ENCODE measurements around the gene MED29. TPM values are rescaled to one million over a fixed set of nuclear protein-coding genes. Genes with fewer than 3 reads are reported as not detected.

MED29 gene
- total and polyA plus RNA-seq, 2 of the 13 experiments (the other 11 are each of a cell fraction or from before 2014, with no cell fraction given), result 14.0 to 19.7 TPM

GRCh38 chr19:39407660-39408391, 16.6 kb downstream of the MED29 start (continued):
- TF ChIP-seq MLXIP (CRISPR knock-in tag; IDR thresholded peaks at IDR 0.05; ENCODE audit: borderline replicate concordance) (no peak), MAF1 (CRISPR knock-in tag; IDR thresholded peaks at IDR 0.05; ENCODE audit: borderline replicate concordance) (no peak), ZNF619 (CRISPR knock-in tag; IDR thresholded peaks at IDR 0.05) (no peak), HMG20A (CRISPR knock-in tag; IDR thresholded peaks at IDR 0.05; ENCODE audit: borderline replicate concordance) (no peak), YEATS2 (CRISPR knock-in tag; IDR thresholded peaks at IDR 0.05; ENCODE audit: borderline replicate concordance) (no peak), ZNF121 (CRISPR knock-in tag; IDR thresholded peaks at IDR 0.05) (no peak), THYN1 (CRISPR knock-in tag; IDR thresholded peaks at IDR 0.05; ENCODE audit: borderline replicate concordance, low read depth) (no peak), ZNF552 (CRISPR knock-in tag; IDR thresholded peaks at IDR 0.05; ENCODE audit: borderline replicate concordance) (no peak), PITX1 (CRISPR knock-in tag; IDR thresholded peaks at IDR 0.05) (no peak), GRHL1 (CRISPR knock-in tag; conservative IDR thresholded peaks at IDR 0.05) (no peak), ZKSCAN8 (CRISPR knock-in tag; IDR thresholded peaks at IDR 0.05; ENCODE audit: borderline replicate concordance) (no peak), ZNF777 (CRISPR knock-in tag; IDR thresholded peaks at IDR 0.05) (no peak), ZNF678 (CRISPR knock-in tag; IDR thresholded peaks at IDR 0.05) (no peak), GLMP (CRISPR knock-in tag; IDR thresholded peaks at IDR 0.05; ENCODE audit: borderline replicate concordance) (no peak), ATF5 (CRISPR knock-in tag; IDR thresholded peaks at IDR 0.05; ENCODE audit: low read depth) (no peak), ZSCAN31 (CRISPR knock-in tag; IDR thresholded peaks at IDR 0.05; ENCODE audit: low read depth) (no peak), KLF13 (CRISPR knock-in tag; IDR thresholded peaks at IDR 0.05) (no peak), MEF2D (CRISPR knock-in tag; IDR thresholded peaks at IDR 0.05) (no peak), HNRNPL (IDR thresholded peaks at IDR 0.05; ENCODE audit: low read depth, low read length) (peak; percentile 95), HOXA3 (CRISPR knock-in tag; IDR thresholded peaks at IDR 0.05) (no peak), RARG (CRISPR knock-in tag; IDR thresholded peaks at IDR 0.05; ENCODE audit: low read depth) (no peak), CREB1 (IDR thresholded peaks at IDR 0.05) (no peak), CREB1 (CRISPR knock-in tag; IDR thresholded peaks at IDR 0.05) (no peak), ZNF605 (CRISPR knock-in tag; IDR thresholded peaks at IDR 0.05) (peak; percentile 32; the same call in 1 of the 2 replicates), ZNF12 (CRISPR knock-in tag; IDR thresholded peaks at IDR 0.05) (no peak), PHF20 (CRISPR knock-in tag; IDR thresholded peaks at IDR 0.05) (no peak)

Data from HepG2 (cell line).